OCI-LY3 (cell line): ENCODE measurements around the gene FBRSL1.

Experiments
- CTCF ChIP-seq: fragments of 200-600, 300-600 bp; sonication (generic); IDR thresholded peaks from 2 replicates; pipeline ENCODE4 v1.5.1; 2014; ENCODE audit warnings: antibody characterized with exemption, low read length, low read depth
- EZH2phosphoT487 ChIP-seq: fragments of 200-600 bp; shearing (Covaris generic); IDR thresholded peaks from 2 replicates; pipeline ENCODE4 v1.6.1; 2018; ENCODE audit warnings: antibody characterized with exemption, mixed run types, low read depth

GRCh38 chr12:132467511-132467910 lies 22.4 kb upstream of the FBRSL1 start:
- TF ChIP-seq EZH2phosphoT487 (no peak), CTCF (no peak)
